Glutamatergic neuron (in vitro differentiated cells): ENCODE data around the gene TPO. TPM values are rescaled to one million over a fixed set of nuclear protein-coding genes. Genes with fewer than 3 reads are reported as not detected.
A peak's percentile ranks its signal among the peaks of the same experiment; 100 is the strongest.

Experiments used
- DNase-seq: peaks from one replicate; pipeline ENCODE4 v3.0.0; 2022
- H3K27ac Mint-ChIP-seq: one replicate; pipeline ENCODE4 v1.8.0; 2020; ENCODE audit warnings: mild to moderate bottlenecking, mixed read lengths, inconsistent platforms; ENCODE audit not compliant: unreplicated experiment
- H3K27me3 Mint-ChIP-seq: one replicate; pipeline ENCODE4 v1.8.0; 2020; ENCODE audit warnings: mild to moderate bottlenecking, moderate library complexity, mixed read lengths, inconsistent platforms; ENCODE audit not compliant: unreplicated experiment
- H3K36me3 Mint-ChIP-seq: one replicate; pipeline ENCODE4 v1.8.0; 2020; ENCODE audit warnings: mild to moderate bottlenecking, mixed read lengths, inconsistent platforms; ENCODE audit not compliant: unreplicated experiment
- H3K4me1 Mint-ChIP-seq: one replicate; pipeline ENCODE4 v1.8.0; 2020; ENCODE audit warnings: mild to moderate bottlenecking, low read depth, mixed read lengths, inconsistent platforms; ENCODE audit not compliant: unreplicated experiment
- H3K4me3 Mint-ChIP-seq: one replicate; pipeline ENCODE4 v1.8.0; 2020; ENCODE audit warnings: mild to moderate bottlenecking, mixed read lengths, inconsistent platforms; ENCODE audit not compliant: unreplicated experiment
- H3K9me3 Mint-ChIP-seq: one replicate; pipeline ENCODE4 v1.8.0; 2020; ENCODE audit warnings: mild to moderate bottlenecking, moderate library complexity, mixed read lengths, inconsistent platforms; ENCODE audit not compliant: unreplicated experiment
- total RNA-seq: library from RNA; stranded (reverse); fragmentation: NEBNext Ultra II Directional; extraction: Animal tissue kit (Norgen Biotek cat#: 25700); gene quantifications from one replicate; pipeline ENCODE4 v1.2.1, GENCODE V29; 2021; ENCODE audit not compliant: unreplicated experiment
- TF ChIP-seq, protein P1 (sequence below): fragments of 200-600 bp; sonication (generic); IDR thresholded peaks from one replicate; pipeline ENCODE4 v1.5.0; 2021; ENCODE audit not compliant: partially characterized antibody, unreplicated experiment

The TPO gene
- total RNA-seq, 1 donor from 2014 or later, result not detected

GRCh38 chr2:1591461-1591770 is 178.2 kb downstream of the TPO start:
- peak; percentile 46 for DNase-seq
- Mint-ChIP-seq H3K27me3 (peaks cover 20% of the 10 kb centered on the region), H3K27ac (no peak overlapping the region), H3K4me1 (peaks cover 31% of the 10 kb centered on the region), H3K9me3 (peaks cover 28% of the 10 kb centered on the region), H3K36me3 (no peaks in the 10 kb centered on the region), H3K4me3 (peak overlapping the region; percentile 79)
- TF ChIP-seq, protein P1, sequence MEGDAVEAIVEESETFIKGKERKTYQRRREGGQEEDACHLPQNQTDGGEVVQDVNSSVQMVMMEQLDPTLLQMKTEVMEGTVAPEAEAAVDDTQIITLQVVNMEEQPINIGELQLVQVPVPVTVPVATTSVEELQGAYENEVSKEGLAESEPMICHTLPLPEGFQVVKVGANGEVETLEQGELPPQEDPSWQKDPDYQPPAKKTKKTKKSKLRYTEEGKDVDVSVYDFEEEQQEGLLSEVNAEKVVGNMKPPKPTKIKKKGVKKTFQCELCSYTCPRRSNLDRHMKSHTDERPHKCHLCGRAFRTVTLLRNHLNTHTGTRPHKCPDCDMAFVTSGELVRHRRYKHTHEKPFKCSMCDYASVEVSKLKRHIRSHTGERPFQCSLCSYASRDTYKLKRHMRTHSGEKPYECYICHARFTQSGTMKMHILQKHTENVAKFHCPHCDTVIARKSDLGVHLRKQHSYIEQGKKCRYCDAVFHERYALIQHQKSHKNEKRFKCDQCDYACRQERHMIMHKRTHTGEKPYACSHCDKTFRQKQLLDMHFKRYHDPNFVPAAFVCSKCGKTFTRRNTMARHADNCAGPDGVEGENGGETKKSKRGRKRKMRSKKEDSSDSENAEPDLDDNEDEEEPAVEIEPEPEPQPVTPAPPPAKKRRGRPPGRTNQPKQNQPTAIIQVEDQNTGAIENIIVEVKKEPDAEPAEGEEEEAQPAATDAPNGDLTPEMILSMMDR, result no peak
